ENCODE data around the gene P4HA1. TPM values are rescaled to one million over a fixed set of nuclear protein-coding genes. Genes with fewer than 3 reads are reported as not detected.

P4HA1 gene
- total RNA-seq, 1 experiment from 2014 or later = 20.9 TPM

DNA sequence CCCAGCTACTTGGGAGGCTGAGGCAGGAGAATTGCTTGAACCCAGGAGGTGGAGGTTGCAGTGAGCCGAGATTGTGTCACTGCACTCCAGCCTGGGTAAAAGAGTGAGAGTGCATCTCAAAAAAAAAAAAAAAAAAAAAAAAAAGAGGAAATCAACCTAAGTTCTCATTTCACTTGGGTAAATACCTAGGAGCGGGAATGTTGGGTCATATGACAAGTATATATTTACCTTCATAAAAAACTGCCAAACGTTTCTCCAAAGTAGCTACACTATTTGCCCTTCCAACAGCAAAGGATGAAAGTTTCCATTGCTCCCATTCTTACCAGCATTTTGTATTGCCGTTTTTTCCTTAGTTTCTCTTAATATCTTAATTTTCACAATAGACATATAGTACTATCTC lies 9.8 kb downstream of the P4HA1 start:
- Mint-ChIP-seq H3K27ac (ENCODE audit: unreplicated experiment) (no peak overlapping the region), H3K4me1 (ENCODE audit: low read depth, unreplicated experiment) (no peaks in the 10 kb centered on the region), H3K27me3 (ENCODE audit: unreplicated experiment) (no peaks in the 10 kb centered on the region), H3K4me3 (ENCODE audit: low read depth, unreplicated experiment) (no peak overlapping the region), H3K36me3 (ENCODE audit: insufficient read depth, unreplicated experiment) (no peaks in the 10 kb centered on the region), H3K9me3 (ENCODE audit: low read depth, unreplicated experiment) (no peaks in the 10 kb centered on the region)
- TF ChIP-seq, protein P1, sequence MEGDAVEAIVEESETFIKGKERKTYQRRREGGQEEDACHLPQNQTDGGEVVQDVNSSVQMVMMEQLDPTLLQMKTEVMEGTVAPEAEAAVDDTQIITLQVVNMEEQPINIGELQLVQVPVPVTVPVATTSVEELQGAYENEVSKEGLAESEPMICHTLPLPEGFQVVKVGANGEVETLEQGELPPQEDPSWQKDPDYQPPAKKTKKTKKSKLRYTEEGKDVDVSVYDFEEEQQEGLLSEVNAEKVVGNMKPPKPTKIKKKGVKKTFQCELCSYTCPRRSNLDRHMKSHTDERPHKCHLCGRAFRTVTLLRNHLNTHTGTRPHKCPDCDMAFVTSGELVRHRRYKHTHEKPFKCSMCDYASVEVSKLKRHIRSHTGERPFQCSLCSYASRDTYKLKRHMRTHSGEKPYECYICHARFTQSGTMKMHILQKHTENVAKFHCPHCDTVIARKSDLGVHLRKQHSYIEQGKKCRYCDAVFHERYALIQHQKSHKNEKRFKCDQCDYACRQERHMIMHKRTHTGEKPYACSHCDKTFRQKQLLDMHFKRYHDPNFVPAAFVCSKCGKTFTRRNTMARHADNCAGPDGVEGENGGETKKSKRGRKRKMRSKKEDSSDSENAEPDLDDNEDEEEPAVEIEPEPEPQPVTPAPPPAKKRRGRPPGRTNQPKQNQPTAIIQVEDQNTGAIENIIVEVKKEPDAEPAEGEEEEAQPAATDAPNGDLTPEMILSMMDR (IDR thresholded peaks at IDR 0.05; ENCODE audit: unreplicated experiment) = no peak
- no peak for DNase-seq
- BruUV-seq (replicated peaks) = no TSS peak
- intact Hi-C loops (cut with micrococcal nuclease; ENCODE audit: unreplicated experiment) = no loop called here
- CTCF ChIA-PET = interaction anchor here (0.5 kb wide), 1 partner anchor 461 kb away, joined by 3 read pairs; the partner anchor contains the start of gene MICU1

DNA sequence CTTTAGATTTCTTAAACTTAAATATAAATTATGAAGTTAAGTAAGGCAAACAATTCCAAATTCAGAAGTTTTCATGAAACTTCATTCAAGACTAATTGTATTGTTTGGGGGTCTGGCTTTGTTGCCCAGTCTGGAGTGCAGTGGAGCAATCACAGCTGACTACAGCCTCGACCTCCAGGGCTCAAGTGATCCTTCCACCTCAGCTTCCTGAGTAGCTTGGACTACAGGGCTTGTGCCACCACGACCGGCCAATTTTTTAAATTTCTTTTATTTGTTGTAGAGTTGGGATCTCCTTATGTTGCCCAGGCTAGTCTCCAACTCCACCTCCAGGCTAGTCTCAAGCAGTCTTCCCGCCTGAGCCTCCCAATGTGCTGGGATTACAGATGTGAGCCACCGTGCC lies 12.5 kb downstream of the P4HA1 start:
- Mint-ChIP-seq H3K27ac (ENCODE audit: unreplicated experiment) (no peak overlapping the region), H3K4me1 (ENCODE audit: low read depth, unreplicated experiment) (no peaks in the 10 kb centered on the region), H3K9me3 (ENCODE audit: low read depth, unreplicated experiment) (no peaks in the 10 kb centered on the region), H3K27me3 (ENCODE audit: unreplicated experiment) (no peaks in the 10 kb centered on the region), H3K4me3 (ENCODE audit: low read depth, unreplicated experiment) (no peak overlapping the region), H3K36me3 (ENCODE audit: insufficient read depth, unreplicated experiment) (no peaks in the 10 kb centered on the region)
- no TSS peak for BruUV-seq (replicated peaks)
- intact Hi-C loops (cut with micrococcal nuclease; ENCODE audit: unreplicated experiment) = no loop called here
- no peak for DNase-seq
- TF ChIP-seq, protein P1 (IDR thresholded peaks at IDR 0.05; ENCODE audit: unreplicated experiment) = no peak
- CTCF ChIA-PET = no interaction called here

DNA sequence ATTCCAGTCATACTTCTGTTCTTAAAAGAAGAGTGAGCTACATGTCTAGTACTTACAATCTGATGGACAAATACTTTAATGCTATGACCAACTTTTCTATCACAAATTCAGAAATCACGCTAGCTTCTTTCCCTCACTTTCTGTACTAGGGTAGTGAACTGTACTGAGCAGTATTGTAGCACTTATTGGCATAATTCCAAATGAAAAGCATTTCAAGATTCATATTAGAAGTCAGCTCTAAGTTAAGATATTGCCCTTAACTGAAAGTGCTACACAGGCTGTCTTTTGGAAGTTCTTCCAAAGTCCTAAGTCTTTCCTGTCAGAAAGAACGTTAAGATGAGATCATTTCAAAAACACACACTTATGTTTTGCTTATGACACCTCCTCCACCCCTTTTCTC lies 13.4 kb downstream of the P4HA1 start:
- H3K4me1 Mint-ChIP-seq (ENCODE audit: low read depth, unreplicated experiment) = no peaks in the 10 kb centered on the region
- H3K27me3 Mint-ChIP-seq (ENCODE audit: unreplicated experiment) = no peaks in the 10 kb centered on the region
- no peak overlapping the region for H3K27ac Mint-ChIP-seq (ENCODE audit: unreplicated experiment)
- CTCF ChIA-PET = no interaction called here
- no peak for DNase-seq
- BruUV-seq (replicated peaks) = no TSS peak
- H3K36me3 Mint-ChIP-seq (ENCODE audit: insufficient read depth, unreplicated experiment) = no peaks in the 10 kb centered on the region
- intact Hi-C loops (cut with micrococcal nuclease; ENCODE audit: unreplicated experiment) = no loop called here
- H3K9me3 Mint-ChIP-seq (ENCODE audit: low read depth, unreplicated experiment) = no peaks in the 10 kb centered on the region
- TF ChIP-seq, protein P1 (IDR thresholded peaks at IDR 0.05; ENCODE audit: unreplicated experiment) = no peak
- H3K4me3 Mint-ChIP-seq (ENCODE audit: low read depth, unreplicated experiment) = no peak overlapping the region

DNA sequence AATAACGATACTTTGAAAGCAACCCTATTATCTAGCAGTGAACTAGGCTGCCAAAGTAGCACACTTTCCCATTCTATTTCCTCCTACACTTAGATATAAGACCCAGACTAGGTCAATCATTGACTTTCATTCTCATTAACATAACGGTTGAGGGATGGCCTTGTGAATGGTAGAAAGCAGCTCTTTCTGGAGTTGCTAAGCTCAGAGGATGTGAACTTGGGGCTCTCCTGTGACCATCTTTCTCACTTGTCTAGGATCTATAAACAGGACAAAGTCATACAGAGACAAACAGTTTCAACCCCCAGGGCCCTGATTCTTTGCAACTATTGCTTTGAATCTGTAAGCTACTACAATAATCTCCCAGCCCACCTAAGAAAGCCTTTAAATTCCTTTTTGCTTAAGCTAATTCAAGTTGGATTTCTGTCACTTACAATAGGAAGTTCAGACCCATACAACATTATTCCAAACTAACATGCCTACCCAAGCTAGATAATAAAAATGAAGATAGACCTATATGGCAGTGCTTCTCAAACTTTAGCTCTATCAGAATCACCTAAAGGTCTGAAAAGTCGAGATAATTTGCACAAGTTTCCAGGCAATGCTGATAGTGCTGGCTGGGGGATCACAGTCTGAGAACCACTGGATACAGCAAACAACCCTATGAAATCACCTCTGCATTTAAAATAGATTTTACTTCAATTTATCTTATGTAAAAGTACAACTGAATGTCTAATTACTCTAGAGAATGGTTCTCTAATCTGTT lies 16.7 kb downstream of the P4HA1 start:
- TF ChIP-seq, protein P1 (IDR thresholded peaks at IDR 0.05; ENCODE audit: unreplicated experiment) = no peak
- H3K4me3 Mint-ChIP-seq (ENCODE audit: low read depth, unreplicated experiment) = no peak overlapping the region
- intact Hi-C loops (cut with micrococcal nuclease; ENCODE audit: unreplicated experiment) = no loop called here
- no peaks in the 10 kb centered on the region for H3K27me3 Mint-ChIP-seq (ENCODE audit: unreplicated experiment)
- no peaks in the 10 kb centered on the region for H3K36me3 Mint-ChIP-seq (ENCODE audit: insufficient read depth, unreplicated experiment)
- BruUV-seq (replicated peaks) = no TSS peak
- H3K27ac Mint-ChIP-seq (ENCODE audit: unreplicated experiment) = no peak overlapping the region
- DNase-seq = no peak
- CTCF ChIA-PET = interaction anchor here (0.9 to 1.1 kb wide), 2 partner anchors 14 to 19 kb away, joined by 3 read pairs; no protein-coding TSS in a partner anchor
- H3K9me3 Mint-ChIP-seq (ENCODE audit: low read depth, unreplicated experiment) = no peaks in the 10 kb centered on the region
- peaks cover 11% of the 10 kb centered on the region for H3K4me1 Mint-ChIP-seq (ENCODE audit: low read depth, unreplicated experiment)

Measured in Calu3 (cell line).